ENCODE data around the gene OAS3. TPM values are rescaled to one million over a fixed set of nuclear protein-coding genes. Genes with fewer than 3 reads are reported as not detected.

OAS3 gene
- total RNA-seq, 4 donors from 2014 or later: 19.5 to 30.0 (median 24.1) TPM

DNA sequence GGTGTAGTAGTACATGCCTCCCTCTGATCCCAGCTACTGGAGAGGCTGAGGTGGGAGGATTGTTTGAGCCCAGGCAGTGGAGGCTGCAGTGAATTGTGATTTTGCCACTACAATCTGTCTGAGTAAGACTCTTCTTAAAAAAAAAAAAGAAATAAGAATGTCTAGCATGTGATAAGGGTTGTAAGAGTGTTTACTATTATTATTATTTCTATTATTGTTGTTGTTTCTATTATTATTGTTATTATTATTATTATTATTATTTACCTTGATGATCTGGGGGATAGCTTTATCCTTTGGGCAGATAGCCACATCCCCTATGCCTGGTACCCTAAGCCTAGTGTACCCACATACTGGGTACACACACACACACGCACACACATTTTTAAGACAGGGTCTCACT, 4.3 kb downstream of the OAS3 start:
- 95% methylated on average over 1 of the region's 1 CpG for WGBS
- no peak overlapping the region for H3K4me3 ChIP-seq
- H3K27ac ChIP-seq: no peak overlapping the region
- H3K27me3 ChIP-seq: no peaks in the 10 kb centered on the region
- H3K9me3 ChIP-seq: no peaks in the 10 kb centered on the region
- no peak for TF ChIP-seq POLR2AphosphoS5 (IDR thresholded peaks at IDR 0.05)
- TF ChIP-seq EP300 (IDR thresholded peaks at IDR 0.05): no peak
- no peak for TF ChIP-seq CTCF (IDR thresholded peaks at IDR 0.05)
- no peak for TF ChIP-seq POLR2A (IDR thresholded peaks at IDR 0.05)
- DNase-seq (ENCODE audit: low spot score in 2 of 2): no peak
- peaks cover 25% of the 10 kb centered on the region for H3K4me1 ChIP-seq
- peaks cover 8% of the 10 kb centered on the region for H3K36me3 ChIP-seq

GRCh38 chr12:112944024-112944690, 5.9 kb downstream of the OAS3 start:
- no peaks in the 10 kb centered on the region for H3K27me3 ChIP-seq
- peaks cover 14% of the 10 kb centered on the region for H3K4me1 ChIP-seq
- no peaks in the 10 kb centered on the region for H3K9me3 ChIP-seq
- 93% methylated on average over 15 of the region's 15 CpGs for WGBS
- DNase-seq (ENCODE audit: low spot score in 2 of 2): no peak
- H3K27ac ChIP-seq: no peak overlapping the region
- no peak overlapping the region for H3K4me3 ChIP-seq
- TF ChIP-seq EP300 (IDR thresholded peaks at IDR 0.05): no peak
- TF ChIP-seq POLR2A (IDR thresholded peaks at IDR 0.05): no peak
- TF ChIP-seq CTCF (IDR thresholded peaks at IDR 0.05): no peak
- no peak for TF ChIP-seq POLR2AphosphoS5 (IDR thresholded peaks at IDR 0.05)
- H3K36me3 ChIP-seq: peaks cover 16% of the 10 kb centered on the region

DNA sequence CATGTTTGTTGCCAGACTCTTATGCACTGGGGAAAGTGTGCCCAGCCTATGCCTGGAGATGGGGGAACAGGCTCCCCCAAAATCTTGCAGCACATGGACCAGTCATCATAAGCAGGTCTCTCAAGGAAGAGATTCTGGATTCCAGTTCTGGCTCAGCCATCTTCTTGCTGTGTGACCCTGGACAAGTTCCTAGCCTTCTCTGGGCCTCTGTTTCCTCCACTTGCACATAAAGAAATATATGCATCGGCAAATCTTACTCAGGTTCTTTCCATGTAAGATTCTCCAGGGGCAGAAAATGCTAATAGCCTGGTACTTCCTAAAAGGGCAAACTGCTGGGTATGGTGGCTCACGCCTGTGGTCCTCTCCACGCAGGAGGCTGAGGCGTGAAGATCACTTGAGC, 7.2 kb downstream of the OAS3 start:
- H3K27ac ChIP-seq: no peak overlapping the region
- H3K27me3 ChIP-seq: no peaks in the 10 kb centered on the region
- no peak overlapping the region for H3K4me3 ChIP-seq
- H3K36me3 ChIP-seq: peaks cover 27% of the 10 kb centered on the region
- TF ChIP-seq POLR2AphosphoS5 (IDR thresholded peaks at IDR 0.05): no peak
- TF ChIP-seq POLR2A (IDR thresholded peaks at IDR 0.05): no peak
- TF ChIP-seq CTCF (IDR thresholded peaks at IDR 0.05): no peak
- H3K4me1 ChIP-seq: no peaks in the 10 kb centered on the region
- no peaks in the 10 kb centered on the region for H3K9me3 ChIP-seq
- no peak for DNase-seq (ENCODE audit: low spot score in 2 of 2)
- 94% methylated on average over 4 of the region's 4 CpGs for WGBS

DNA sequence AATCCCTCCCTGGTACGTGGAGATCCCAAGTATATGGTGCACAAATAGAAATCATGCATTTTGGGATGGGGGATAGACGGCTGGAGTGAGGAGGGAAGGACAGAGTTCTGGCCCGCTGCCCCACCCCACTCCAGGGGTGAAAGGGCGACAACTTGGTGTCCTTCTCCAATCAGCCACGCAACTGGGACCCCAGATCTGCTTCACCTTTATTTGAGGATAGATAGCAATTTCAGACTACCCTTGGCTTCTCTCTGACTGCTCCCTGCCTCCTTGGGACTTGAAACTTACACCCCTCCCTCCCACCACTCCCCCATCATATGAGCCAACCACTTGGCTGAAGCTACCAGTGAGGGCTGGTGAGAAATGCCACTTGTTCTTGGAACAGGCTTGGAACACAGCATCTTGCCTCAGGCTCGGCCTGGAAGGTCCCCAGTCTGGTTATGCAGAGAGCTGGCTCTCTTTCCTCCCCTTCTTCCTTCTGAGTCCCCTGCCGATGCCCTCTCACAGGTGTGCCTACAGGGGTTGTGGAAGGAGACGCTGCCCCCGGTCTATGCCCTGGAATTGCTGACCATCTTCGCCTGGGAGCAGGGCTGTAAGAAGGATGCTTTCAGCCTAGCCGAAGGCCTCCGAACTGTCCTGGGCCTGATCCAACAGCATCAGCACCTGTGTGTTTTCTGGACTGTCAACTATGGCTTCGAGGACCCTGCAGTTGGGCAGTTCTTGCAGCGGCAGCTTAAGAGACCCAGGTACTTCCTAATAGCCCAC, 8.1 kb downstream of the OAS3 start:
- no peak overlapping the region for H3K4me3 ChIP-seq
- H3K9me3 ChIP-seq: no peaks in the 10 kb centered on the region
- no peaks in the 10 kb centered on the region for H3K4me1 ChIP-seq
- 90% methylated on average over 14 of the region's 14 CpGs for WGBS
- TF ChIP-seq CTCF (IDR thresholded peaks at IDR 0.05): no peak
- no peak for TF ChIP-seq POLR2A (IDR thresholded peaks at IDR 0.05)
- no peak for DNase-seq (ENCODE audit: low spot score in 2 of 2)
- peaks cover 36% of the 10 kb centered on the region for H3K36me3 ChIP-seq
- H3K27me3 ChIP-seq: no peaks in the 10 kb centered on the region
- no peak overlapping the region for H3K27ac ChIP-seq

DNA sequence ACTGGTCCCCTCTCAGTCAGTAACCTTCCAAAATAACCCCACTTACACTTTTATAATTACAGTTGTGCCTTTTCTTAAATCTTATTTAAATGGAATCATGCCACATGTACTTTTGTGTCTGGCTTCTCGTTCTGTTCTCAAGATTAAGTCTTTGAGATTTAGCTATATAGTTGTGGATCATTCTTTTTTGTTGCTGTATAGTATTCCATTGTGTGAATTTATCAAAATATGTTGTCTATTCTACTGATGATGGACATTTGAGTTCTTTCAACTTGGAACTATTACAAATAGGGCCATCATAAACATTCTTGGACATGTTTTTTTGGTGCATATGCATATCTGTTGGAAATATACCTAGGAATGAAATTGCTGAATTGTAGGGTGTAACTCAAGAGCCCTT, 9.0 kb downstream of the OAS3 start:
- WGBS: 49% methylated on average over 1 of the region's 1 CpG
- no peaks in the 10 kb centered on the region for H3K9me3 ChIP-seq
- no peaks in the 10 kb centered on the region for H3K27me3 ChIP-seq
- DNase-seq (ENCODE audit: low spot score in 2 of 2): no peak
- no peak for TF ChIP-seq CTCF (IDR thresholded peaks at IDR 0.05)
- TF ChIP-seq EP300 (IDR thresholded peaks at IDR 0.05): no peak
- no peak for TF ChIP-seq POLR2AphosphoS5 (IDR thresholded peaks at IDR 0.05)
- no peak for TF ChIP-seq POLR2A (IDR thresholded peaks at IDR 0.05)
- H3K36me3 ChIP-seq: peaks cover 41% of the 10 kb centered on the region
- H3K4me1 ChIP-seq: no peaks in the 10 kb centered on the region
- H3K4me3 ChIP-seq: no peak overlapping the region
- H3K27ac ChIP-seq: no peak overlapping the region

Data from suprapubic skin (tissue), 4 donors.